Measurements from ENCODE around the gene MASTL.

The MASTL gene

DNA sequence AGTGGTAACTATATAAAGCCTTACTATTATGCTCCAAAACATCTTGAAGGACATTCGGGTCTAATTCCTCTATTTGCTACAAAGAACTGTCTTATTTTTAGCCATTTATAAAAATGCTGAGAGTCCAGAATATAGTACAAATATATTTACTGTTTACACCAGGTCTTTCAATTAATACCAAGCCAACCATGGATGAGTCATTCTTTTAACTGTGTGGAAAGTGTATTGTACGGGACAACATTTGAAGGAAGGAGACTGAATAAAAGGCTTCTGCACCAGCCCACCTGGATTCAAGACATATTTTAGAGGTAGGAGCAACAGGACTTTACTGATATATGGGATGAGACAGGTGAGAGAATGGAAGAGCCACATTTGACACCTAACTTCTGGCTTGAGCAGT, 35.4 kb downstream of the MASTL start:
- Histone ChIP-seq H3F3A (ENCODE audit: insufficient read depth, low read length) (peaks cover 6% of the 10 kb centered on the region; the same call in 1 of the 2 replicates), H3K9me3 (replicated peaks; ENCODE audit: insufficient read depth, low read length) (no peaks in the 10 kb centered on the region), H3K79me2 (ENCODE audit: low read length) (no peaks in the 10 kb centered on the region), H2AFZ (ENCODE audit: low read length) (no peak overlapping the region), H4K20me1 (ENCODE audit: insufficient read depth, low read length) (no peaks in the 10 kb centered on the region), H3K4me1 (ENCODE audit: low read length) (peaks cover 14% of the 10 kb centered on the region), H3K36me3 (replicated peaks; ENCODE audit: insufficient read depth, low read length) (0 out of 2 replicates have a peak, but pooled peaks cover 4% of the 10 kb centered on the region), H3K9me2 (replicated peaks; ENCODE audit: insufficient read depth, low read length) (no peaks in the 10 kb centered on the region), H3K27me3 (replicated peaks; ENCODE audit: insufficient read depth, low read length) (no peaks in the 10 kb centered on the region), H3K9ac (ENCODE audit: low read length) (no peak overlapping the region), H3K27ac (ENCODE audit: low read length) (no peak overlapping the region), H3K4me2 (ENCODE audit: low read depth, low read length) (no peak overlapping the region), H3K4me3 (ENCODE audit: low read length) (no peak overlapping the region)
- no peak for DNase-seq
- TF ChIP-seq, protein P1, sequence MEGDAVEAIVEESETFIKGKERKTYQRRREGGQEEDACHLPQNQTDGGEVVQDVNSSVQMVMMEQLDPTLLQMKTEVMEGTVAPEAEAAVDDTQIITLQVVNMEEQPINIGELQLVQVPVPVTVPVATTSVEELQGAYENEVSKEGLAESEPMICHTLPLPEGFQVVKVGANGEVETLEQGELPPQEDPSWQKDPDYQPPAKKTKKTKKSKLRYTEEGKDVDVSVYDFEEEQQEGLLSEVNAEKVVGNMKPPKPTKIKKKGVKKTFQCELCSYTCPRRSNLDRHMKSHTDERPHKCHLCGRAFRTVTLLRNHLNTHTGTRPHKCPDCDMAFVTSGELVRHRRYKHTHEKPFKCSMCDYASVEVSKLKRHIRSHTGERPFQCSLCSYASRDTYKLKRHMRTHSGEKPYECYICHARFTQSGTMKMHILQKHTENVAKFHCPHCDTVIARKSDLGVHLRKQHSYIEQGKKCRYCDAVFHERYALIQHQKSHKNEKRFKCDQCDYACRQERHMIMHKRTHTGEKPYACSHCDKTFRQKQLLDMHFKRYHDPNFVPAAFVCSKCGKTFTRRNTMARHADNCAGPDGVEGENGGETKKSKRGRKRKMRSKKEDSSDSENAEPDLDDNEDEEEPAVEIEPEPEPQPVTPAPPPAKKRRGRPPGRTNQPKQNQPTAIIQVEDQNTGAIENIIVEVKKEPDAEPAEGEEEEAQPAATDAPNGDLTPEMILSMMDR (IDR thresholded peaks at IDR 0.05; ENCODE audit: low read length): no peak
- TF ChIP-seq EZH2phosphoT487 (IDR thresholded peaks at IDR 0.05; ENCODE audit: low read length) (no peak), EZH2 (optimal IDR thresholded peaks at IDR 0.05; ENCODE audit: low read depth, low read length) (no peak)

DNA sequence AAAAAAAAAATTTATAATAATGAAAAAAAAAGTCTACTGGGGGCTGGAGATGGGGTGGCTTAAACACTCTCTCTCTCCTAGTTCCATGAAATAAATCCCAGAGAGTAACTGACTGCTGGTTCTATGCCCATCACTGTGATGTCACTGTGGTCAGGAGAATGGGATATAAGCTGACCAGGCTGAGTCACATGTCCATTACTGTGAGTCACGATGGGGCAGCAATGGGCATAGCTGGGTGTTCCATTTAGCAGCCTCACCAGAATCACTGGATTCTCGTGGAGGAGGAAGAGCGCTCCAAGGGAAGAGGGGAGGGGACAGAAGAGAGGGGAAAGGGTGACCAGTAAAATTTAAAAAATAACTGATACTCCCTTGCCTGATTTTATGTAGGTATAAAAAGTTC, 37.1 kb downstream of the MASTL start:
- peak overlapping the region; percentile 33 for H3K4me2 ChIP-seq (ENCODE audit: low read depth, low read length)
- H2AFZ ChIP-seq (ENCODE audit: low read length): no peak overlapping the region
- DNase-seq: no peak
- H3K4me1 ChIP-seq (ENCODE audit: low read length): peaks cover 14% of the 10 kb centered on the region
- peak overlapping the region; percentile 49; the same call in 1 of the 2 replicates for H3K27ac ChIP-seq (ENCODE audit: low read length)
- H3F3A ChIP-seq (ENCODE audit: insufficient read depth, low read length): peaks cover 6% of the 10 kb centered on the region; the same call in 1 of the 2 replicates
- no peaks in the 10 kb centered on the region for H3K9me2 ChIP-seq (replicated peaks; ENCODE audit: insufficient read depth, low read length)
- H4K20me1 ChIP-seq (ENCODE audit: insufficient read depth, low read length): no peaks in the 10 kb centered on the region
- H3K9ac ChIP-seq (ENCODE audit: low read length): no peak overlapping the region
- TF ChIP-seq EZH2 (optimal IDR thresholded peaks at IDR 0.05; ENCODE audit: low read depth, low read length): no peak
- TF ChIP-seq, protein P1 (IDR thresholded peaks at IDR 0.05; ENCODE audit: low read length): no peak
- no peaks in the 10 kb centered on the region for H3K27me3 ChIP-seq (replicated peaks; ENCODE audit: insufficient read depth, low read length)
- H3K36me3 ChIP-seq (replicated peaks; ENCODE audit: insufficient read depth, low read length): no peaks in the 10 kb centered on the region
- H3K9me3 ChIP-seq (replicated peaks; ENCODE audit: insufficient read depth, low read length): no peaks in the 10 kb centered on the region
- no peak overlapping the region for H3K4me3 ChIP-seq (ENCODE audit: low read length)
- H3K79me2 ChIP-seq (ENCODE audit: low read length): no peaks in the 10 kb centered on the region

DNA sequence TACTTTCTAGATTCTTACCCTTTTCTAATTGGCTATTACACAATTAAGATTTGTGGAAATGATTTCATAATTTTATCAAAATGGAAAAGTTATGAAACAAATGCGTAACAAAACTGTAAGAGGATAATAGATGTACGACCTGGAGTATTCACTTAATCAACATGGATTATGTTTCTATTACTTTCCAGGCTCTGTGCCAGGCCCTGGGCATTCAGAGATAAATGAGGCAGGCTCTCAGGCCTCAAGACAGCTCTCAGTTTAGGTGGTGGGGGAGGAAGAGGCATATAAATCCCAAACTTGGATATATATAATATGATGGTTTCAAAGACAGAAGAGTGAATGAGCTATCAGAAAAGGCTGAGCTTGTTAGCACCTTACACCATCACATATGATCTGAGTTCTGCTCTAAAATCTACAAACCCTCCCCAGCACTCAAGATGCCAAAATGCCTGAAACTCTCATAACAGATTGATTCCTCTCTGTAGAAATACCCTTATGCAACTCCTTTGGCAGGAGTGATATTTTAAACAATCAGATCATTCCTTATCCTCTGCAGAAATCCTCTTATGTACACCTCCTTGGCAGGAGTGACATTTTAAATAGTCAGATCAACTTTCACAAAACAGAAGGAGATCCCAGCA, 42.9 kb downstream of the MASTL start:
- no peak for TF ChIP-seq EZH2 (optimal IDR thresholded peaks at IDR 0.05; ENCODE audit: low read depth, low read length)
- TF ChIP-seq EZH2phosphoT487 (IDR thresholded peaks at IDR 0.05; ENCODE audit: low read length): no peak
- TF ChIP-seq, protein P1 (IDR thresholded peaks at IDR 0.05; ENCODE audit: low read length): no peak
- Histone ChIP-seq H4K20me1 (ENCODE audit: insufficient read depth, low read length) (no peaks in the 10 kb centered on the region), H3K79me2 (ENCODE audit: low read length) (no peaks in the 10 kb centered on the region), H3K4me3 (ENCODE audit: low read length) (no peak overlapping the region), H3K9ac (ENCODE audit: low read length) (no peak overlapping the region), H3K9me3 (replicated peaks; ENCODE audit: insufficient read depth, low read length) (no peaks in the 10 kb centered on the region), H3K36me3 (replicated peaks; ENCODE audit: insufficient read depth, low read length) (no peaks in the 10 kb centered on the region), H3F3A (ENCODE audit: insufficient read depth, low read length) (no peaks in the 10 kb centered on the region), H3K27me3 (replicated peaks; ENCODE audit: insufficient read depth, low read length) (no peaks in the 10 kb centered on the region), H2AFZ (ENCODE audit: low read length) (no peak overlapping the region), H3K27ac (ENCODE audit: low read length) (no peak overlapping the region), H3K4me1 (ENCODE audit: low read length) (no peaks in the 10 kb centered on the region), H3K9me2 (replicated peaks; ENCODE audit: insufficient read depth, low read length) (no peaks in the 10 kb centered on the region), H3K4me2 (ENCODE audit: low read depth, low read length) (no peak overlapping the region)
- no peak for DNase-seq

All from MM.1S (cell line).